GM23338 (cell line): ENCODE data around the gene NEK6. TPM values are rescaled to one million over a fixed set of nuclear protein-coding genes. Genes with fewer than 3 reads are reported as not detected.

Experiments
- ATAC-seq: fragments of 200-7000 bp; cut with Tn5 transposase; 3 replicates; pipeline ENCODE4 v1.9.1; 2020
- DNase-seq: peaks from one replicate; pipeline ENCODE4 v3.0.0-alpha.2; 2015; ENCODE audit warnings: low spot score
- H2AFZ ChIP-seq: fragments of 200-600 bp; sonication (generic); 2 replicates; pipeline ENCODE4 v1.8.0; 2016; ENCODE audit warnings: antibody characterized with exemption, mild to moderate bottlenecking, moderate library complexity
- H3F3A ChIP-seq: fragments of 200-600 bp; sonication (generic); replicated peaks from 2 replicates; pipeline ENCODE4 v1.8.0; 2017; ENCODE audit warnings: antibody characterized with exemption, mixed run types, low read depth
- H3K27ac ChIP-seq: fragments of 200-600 bp; sonication (generic); 2 replicates; pipeline ENCODE4 v1.6.1; 2016; ENCODE audit warnings: low read depth
- H3K27me3 ChIP-seq: fragments of 200-600 bp; sonication (generic); 2 replicates; pipeline ENCODE4 v1.8.0; 2016; ENCODE audit warnings: mild to moderate bottlenecking, mixed run types, moderate library complexity; ENCODE audit not compliant: insufficient read depth
- H3K36me3 ChIP-seq: fragments of 200-600 bp; sonication (generic); 2 replicates; pipeline ENCODE4 v1.8.0; 2016; ENCODE audit warnings: mild to moderate bottlenecking; ENCODE audit not compliant: insufficient read depth
- H3K4me1 ChIP-seq: fragments of 200-600 bp; sonication (generic); 2 replicates; pipeline ENCODE4 v1.8.0; 2016; ENCODE audit warnings: mild to moderate bottlenecking, moderate library complexity; ENCODE audit not compliant: insufficient read depth
- H3K4me2 ChIP-seq: fragments of 200-600 bp; sonication (generic); 2 replicates; pipeline ENCODE4 v1.7.1; 2017; ENCODE audit warnings: mixed run types
- H3K4me3 ChIP-seq: fragments of 200-600 bp; sonication (generic); 2 replicates; pipeline ENCODE4 v1.6.1; 2016; ENCODE audit warnings: mixed run types
- H3K79me2 ChIP-seq: fragments of 200-600 bp; sonication (generic); replicated peaks from 2 replicates; pipeline ENCODE4 v1.8.0; 2017; ENCODE audit warnings: mild to moderate bottlenecking; ENCODE audit not compliant: insufficient read depth
- H3K9me2 ChIP-seq: fragments of 200-600 bp; sonication (generic); 2 replicates; pipeline ENCODE4 v1.8.0; 2017; ENCODE audit not compliant: insufficient read depth
- H4K20me1 ChIP-seq: fragments of 200-600 bp; sonication (generic); replicated peaks from 2 replicates; pipeline ENCODE4 v1.8.0; 2017; ENCODE audit warnings: mild to moderate bottlenecking; ENCODE audit not compliant: insufficient read depth
- H3K27ac Mint-ChIP-seq: 2 replicates; pipeline ENCODE4 v1.8.0; 2020; ENCODE audit warnings: inconsistent platforms, mild to moderate bottlenecking, moderate library complexity, mixed read lengths
- H3K27me3 Mint-ChIP-seq: 3 replicates; pipeline ENCODE4 v1.8.0; 2022; ENCODE audit warnings: low read depth, mild to moderate bottlenecking, moderate library complexity, mixed read lengths, inconsistent platforms; ENCODE audit not compliant: insufficient read depth, poor library complexity
- H3K36me3 Mint-ChIP-seq: 3 replicates; pipeline ENCODE4 v1.8.0; 2021; ENCODE audit warnings: low read depth, mild to moderate bottlenecking, inconsistent platforms, moderate library complexity, mixed read lengths
- H3K4me1 Mint-ChIP-seq: 3 replicates; pipeline ENCODE4 v1.8.0; 2020; ENCODE audit warnings: mild to moderate bottlenecking, inconsistent platforms, mixed read lengths
- H3K4me3 Mint-ChIP-seq: 3 replicates; pipeline ENCODE4 v1.8.0; 2021; ENCODE audit warnings: moderate library complexity, mild to moderate bottlenecking, inconsistent platforms, mixed read lengths
- H3K9me3 Mint-ChIP-seq: 3 replicates; pipeline ENCODE4 v1.8.0; 2020; ENCODE audit warnings: moderate library complexity, mild to moderate bottlenecking, inconsistent platforms, mixed read lengths
- NANOG ChIP-seq: IDR thresholded peaks from 2 replicates; pipeline ENCODE4 v1.6.1; 2016; ENCODE audit warnings: antibody characterized with exemption, borderline replicate concordance
- REST ChIP-seq: IDR thresholded peaks from one replicate; pipeline ENCODE4 v1.6.1; 2018; ENCODE audit warnings: antibody characterized with exemption; ENCODE audit not compliant: unreplicated experiment
- ZNF331 ChIP-seq: fragments of 250-450 bp; sonication (Bioruptor Pico); IDR thresholded peaks from 2 replicates; pipeline ENCODE4 v1.5.0; 2020; ENCODE audit warnings: low read depth, mild to moderate bottlenecking, moderate library complexity
- polyA plus RNA-seq: library from polyadenylated mRNA; unstranded; fragments of >200 nt; fragmentation: Nextera tagmentation; extraction: Ambion mirVana; gene quantifications from 2 replicates; pipeline ENCODE4 v1.2.1, GENCODE V29; 2016
- total RNA-seq: library from RNA; depleted of rRNA; stranded (reverse); fragments of >200 nt; shearing (Covaris generic); gene quantifications from 2 replicates; pipeline ENCODE4 v1.2.3, GENCODE V29; 2014
- TF ChIP-seq, protein P1 (sequence below): IDR thresholded peaks from 2 replicates; pipeline ENCODE4 v1.6.1; 2016; ENCODE audit warnings: antibody characterized with exemption
- TF ChIP-seq, protein P2 (sequence below): fragments of 250-450 bp; sonication (Bioruptor Pico); IDR thresholded peaks from 2 replicates; pipeline ENCODE4 v1.5.0; 2020; ENCODE audit warnings: mild to moderate bottlenecking, moderate library complexity

NEK6 gene
- total and polyA plus RNA-seq, 2 experiments from 2014 or later, result 8.1 to 11.2 TPM

DNA sequence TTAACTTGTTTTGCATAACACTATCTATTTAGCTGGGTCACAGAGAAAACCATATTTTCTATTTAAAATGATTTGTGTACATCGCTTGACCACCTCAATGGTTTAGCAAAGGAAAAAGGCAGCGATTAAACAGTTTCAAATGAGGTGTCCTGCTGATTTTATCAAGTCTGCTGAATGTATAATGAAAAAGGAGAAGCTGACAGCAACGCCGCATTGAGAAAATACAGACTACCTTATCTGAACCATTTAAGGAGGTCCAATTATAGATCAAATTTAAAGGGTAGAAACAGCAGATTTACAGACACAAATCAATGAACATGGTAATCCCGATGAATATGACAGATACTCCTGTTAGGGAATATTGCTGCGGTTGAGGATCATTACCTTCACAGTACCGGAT is 127.9 kb downstream of the NEK6 start:
- H3K4me3 ChIP-seq, result no peak overlapping the region
- TF ChIP-seq NANOG (no peak), ZNF331 (CRISPR knock-in tag) (no peak)
- TF ChIP-seq, protein P1, sequence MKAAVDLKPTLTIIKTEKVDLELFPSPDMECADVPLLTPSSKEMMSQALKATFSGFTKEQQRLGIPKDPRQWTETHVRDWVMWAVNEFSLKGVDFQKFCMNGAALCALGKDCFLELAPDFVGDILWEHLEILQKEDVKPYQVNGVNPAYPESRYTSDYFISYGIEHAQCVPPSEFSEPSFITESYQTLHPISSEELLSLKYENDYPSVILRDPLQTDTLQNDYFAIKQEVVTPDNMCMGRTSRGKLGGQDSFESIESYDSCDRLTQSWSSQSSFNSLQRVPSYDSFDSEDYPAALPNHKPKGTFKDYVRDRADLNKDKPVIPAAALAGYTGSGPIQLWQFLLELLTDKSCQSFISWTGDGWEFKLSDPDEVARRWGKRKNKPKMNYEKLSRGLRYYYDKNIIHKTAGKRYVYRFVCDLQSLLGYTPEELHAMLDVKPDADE, result no peak
- TF ChIP-seq, protein P2, sequence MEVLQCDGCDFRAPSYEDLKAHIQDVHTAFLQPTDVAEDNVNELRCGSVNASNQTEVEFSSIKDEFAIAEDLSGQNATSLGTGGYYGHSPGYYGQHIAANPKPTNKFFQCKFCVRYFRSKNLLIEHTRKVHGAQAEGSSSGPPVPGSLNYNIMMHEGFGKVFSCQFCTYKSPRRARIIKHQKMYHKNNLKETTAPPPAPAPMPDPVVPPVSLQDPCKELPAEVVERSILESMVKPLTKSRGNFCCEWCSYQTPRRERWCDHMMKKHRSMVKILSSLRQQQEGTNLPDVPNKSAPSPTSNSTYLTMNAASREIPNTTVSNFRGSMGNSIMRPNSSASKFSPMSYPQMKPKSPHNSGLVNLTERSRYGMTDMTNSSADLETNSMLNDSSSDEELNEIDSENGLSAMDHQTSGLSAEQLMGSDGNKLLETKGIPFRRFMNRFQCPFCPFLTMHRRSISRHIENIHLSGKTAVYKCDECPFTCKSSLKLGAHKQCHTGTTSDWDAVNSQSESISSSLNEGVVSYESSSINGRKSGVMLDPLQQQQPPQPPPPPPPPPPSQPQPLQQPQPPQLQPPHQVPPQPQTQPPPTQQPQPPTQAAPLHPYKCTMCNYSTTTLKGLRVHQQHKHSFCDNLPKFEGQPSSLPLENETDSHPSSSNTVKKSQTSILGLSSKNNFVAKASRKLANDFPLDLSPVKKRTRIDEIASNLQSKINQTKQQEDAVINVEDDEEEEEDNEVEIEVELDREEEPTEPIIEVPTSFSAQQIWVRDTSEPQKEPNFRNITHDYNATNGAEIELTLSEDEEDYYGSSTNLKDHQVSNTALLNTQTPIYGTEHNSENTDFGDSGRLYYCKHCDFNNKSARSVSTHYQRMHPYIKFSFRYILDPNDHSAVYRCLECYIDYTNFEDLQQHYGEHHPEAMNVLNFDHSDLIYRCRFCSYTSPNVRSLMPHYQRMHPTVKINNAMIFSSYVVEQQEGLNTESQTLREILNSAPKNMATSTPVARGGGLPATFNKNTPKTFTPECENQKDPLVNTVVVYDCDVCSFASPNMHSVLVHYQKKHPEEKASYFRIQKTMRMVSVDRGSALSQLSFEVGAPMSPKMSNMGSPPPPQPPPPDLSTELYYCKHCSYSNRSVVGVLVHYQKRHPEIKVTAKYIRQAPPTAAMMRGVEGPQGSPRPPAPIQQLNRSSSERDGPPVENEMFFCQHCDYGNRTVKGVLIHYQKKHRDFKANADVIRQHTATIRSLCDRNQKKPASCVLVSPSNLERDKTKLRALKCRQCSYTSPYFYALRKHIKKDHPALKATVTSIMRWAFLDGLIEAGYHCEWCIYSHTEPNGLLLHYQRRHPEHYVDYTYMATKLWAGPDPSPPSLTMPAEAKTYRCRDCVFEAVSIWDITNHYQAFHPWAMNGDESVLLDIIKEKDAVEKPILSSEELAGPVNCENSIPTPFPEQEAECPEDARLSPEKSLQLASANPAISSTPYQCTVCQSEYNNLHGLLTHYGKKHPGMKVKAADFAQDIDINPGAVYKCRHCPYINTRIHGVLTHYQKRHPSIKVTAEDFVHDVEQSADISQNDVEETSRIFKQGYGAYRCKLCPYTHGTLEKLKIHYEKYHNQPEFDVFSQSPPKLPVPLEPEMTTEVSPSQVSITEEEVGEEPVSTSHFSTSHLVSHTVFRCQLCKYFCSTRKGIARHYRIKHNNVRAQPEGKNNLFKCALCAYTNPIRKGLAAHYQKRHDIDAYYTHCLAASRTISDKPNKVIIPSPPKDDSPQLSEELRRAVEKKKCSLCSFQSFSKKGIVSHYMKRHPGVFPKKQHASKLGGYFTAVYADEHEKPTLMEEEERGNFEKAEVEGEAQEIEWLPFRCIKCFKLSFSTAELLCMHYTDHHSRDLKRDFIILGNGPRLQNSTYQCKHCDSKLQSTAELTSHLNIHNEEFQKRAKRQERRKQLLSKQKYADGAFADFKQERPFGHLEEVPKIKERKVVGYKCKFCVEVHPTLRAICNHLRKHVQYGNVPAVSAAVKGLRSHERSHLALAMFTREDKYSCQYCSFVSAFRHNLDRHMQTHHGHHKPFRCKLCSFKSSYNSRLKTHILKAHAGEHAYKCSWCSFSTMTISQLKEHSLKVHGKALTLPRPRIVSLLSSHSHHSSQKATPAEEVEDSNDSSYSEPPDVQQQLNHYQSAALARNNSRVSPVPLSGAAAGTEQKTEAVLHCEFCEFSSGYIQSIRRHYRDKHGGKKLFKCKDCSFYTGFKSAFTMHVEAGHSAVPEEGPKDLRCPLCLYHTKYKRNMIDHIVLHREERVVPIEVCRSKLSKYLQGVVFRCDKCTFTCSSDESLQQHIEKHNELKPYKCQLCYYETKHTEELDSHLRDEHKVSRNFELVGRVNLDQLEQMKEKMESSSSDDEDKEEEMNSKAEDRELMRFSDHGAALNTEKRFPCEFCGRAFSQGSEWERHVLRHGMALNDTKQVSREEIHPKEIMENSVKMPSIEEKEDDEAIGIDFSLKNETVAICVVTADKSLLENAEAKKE (CRISPR knock-in tag), result no peak
- H3K4me2 ChIP-seq, result no peak overlapping the region
- DNase-seq (no peak), ATAC-seq (no peak)
- no peak overlapping the region for H3K27ac ChIP-seq
- H3K27me3 ChIP-seq, result no peaks in the 10 kb centered on the region
- H3K36me3 Mint-ChIP-seq, result peaks cover 14% of the 10 kb centered on the region
- no peaks in the 10 kb centered on the region for H3K9me3 Mint-ChIP-seq
- H4K20me1 ChIP-seq, result peaks cover 15% of the 10 kb centered on the region
- no peaks in the 10 kb centered on the region for H3K4me1 ChIP-seq
- H3K79me2 ChIP-seq, result peaks cover 87% of the 10 kb centered on the region
- H3K9me2 ChIP-seq, result no peaks in the 10 kb centered on the region
- H3F3A ChIP-seq, result no peaks in the 10 kb centered on the region
- peaks cover 3% of the 10 kb centered on the region for H3K27me3 Mint-ChIP-seq
- no peak overlapping the region for H2AFZ ChIP-seq
- no peak overlapping the region for H3K4me3 Mint-ChIP-seq
- H3K27ac Mint-ChIP-seq, result no peak overlapping the region; the same call in 1 of the 2 replicates
- H3K4me1 Mint-ChIP-seq, result peaks cover 33% of the 10 kb centered on the region
- H3K36me3 ChIP-seq, result no peaks in the 10 kb centered on the region; the same call in 1 of the 2 replicates

DNA sequence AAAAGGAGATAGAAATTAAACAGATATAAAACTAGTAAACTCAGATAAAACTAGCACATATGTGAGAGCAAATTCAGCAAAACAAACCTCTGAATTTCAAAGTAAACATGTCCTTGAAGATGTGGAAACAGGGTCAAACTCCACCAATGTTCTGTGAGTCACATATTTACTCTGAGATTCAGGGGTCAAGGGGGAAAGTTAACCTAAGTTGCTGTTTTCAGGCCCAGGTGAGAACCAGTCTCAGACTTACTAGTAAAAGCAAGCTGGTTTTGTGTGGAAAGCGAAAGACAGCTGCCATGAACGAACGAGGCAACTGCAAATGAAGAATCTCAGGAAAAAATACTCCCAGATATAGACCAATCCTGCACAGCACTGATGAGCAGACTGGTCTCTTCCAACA is 128.5 kb downstream of the NEK6 start:
- H4K20me1 ChIP-seq, result peaks cover 16% of the 10 kb centered on the region
- Mint-ChIP-seq H3K9me3 (no peaks in the 10 kb centered on the region), H3K27me3 (peaks cover 3% of the 10 kb centered on the region), H3K36me3 (peaks cover 14% of the 10 kb centered on the region), H3K27ac (peak overlapping the region; percentile 66), H3K4me1 (peaks cover 39% of the 10 kb centered on the region), H3K4me3 (no peak overlapping the region)
- H3K9me2 ChIP-seq, result no peaks in the 10 kb centered on the region
- H2AFZ ChIP-seq, result no peak overlapping the region
- H3K79me2 ChIP-seq, result peaks cover 91% of the 10 kb centered on the region
- H3K27me3 ChIP-seq, result no peaks in the 10 kb centered on the region
- no peaks in the 10 kb centered on the region; the same call in 1 of the 2 replicates for H3K36me3 ChIP-seq
- no peak overlapping the region for H3K4me3 ChIP-seq
- H3K4me2 ChIP-seq, result no peak overlapping the region
- H3F3A ChIP-seq, result no peaks in the 10 kb centered on the region
- H3K4me1 ChIP-seq, result 0 out of 2 replicates have a peak, but pooled peaks cover 3% of the 10 kb centered on the region
- no peak for DNase-seq
- H3K27ac ChIP-seq, result no peak overlapping the region
- ATAC-seq, result no peak
- TF ChIP-seq REST (no peak), NANOG (no peak)
